Measurements from ENCODE around the gene SYNE4.
A peak's percentile ranks its signal among the peaks of the same experiment; 100 is the strongest.

Gene SYNE4

DNA sequence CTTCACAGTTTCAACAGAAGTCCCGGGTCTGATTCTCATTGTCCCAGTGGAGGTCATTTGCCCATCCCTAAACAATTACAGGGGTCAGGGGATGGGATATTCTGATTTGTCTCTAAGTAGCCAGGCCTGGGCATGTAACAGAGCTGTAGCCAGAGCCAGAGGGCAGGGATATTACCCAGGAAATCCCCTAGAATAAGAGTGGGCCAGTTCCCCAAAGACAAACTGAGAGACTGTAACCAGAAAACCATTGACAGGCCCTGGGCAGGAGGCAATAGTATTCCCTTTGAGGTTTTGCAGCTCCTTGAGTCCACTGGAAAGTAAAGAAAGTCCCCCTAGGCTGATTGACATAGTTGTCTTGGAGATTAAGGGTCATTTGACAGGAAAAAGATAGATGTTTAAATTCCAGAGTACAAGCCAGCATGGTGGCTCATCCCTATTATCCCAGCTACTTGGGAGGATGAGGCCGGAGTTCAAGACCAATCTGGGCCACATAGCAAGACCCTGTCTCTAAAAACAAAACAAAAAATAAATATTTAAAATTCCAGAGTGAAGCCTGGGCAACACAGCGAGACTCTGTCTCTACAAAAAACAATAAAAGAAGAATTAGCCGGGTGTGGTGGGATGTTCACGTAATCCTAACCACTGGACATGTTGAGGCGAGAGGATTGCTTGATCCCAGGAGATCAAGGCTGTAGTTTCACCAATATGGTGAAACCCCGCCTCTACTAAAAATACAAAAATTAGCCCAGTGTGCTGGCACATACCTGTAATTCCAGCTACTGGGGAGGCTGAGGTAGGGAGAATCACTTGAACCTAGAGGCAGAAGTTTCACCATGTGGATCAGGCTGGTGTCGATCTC lies 15.5 kb downstream of the SYNE4 start:
- no peak for TF ChIP-seq CREB1 (IDR thresholded peaks at IDR 0.05; ENCODE audit: low read depth)
- no peak for TF ChIP-seq TEAD4 (IDR thresholded peaks at IDR 0.05)
- TF ChIP-seq CEBPB (IDR thresholded peaks at IDR 0.05): no peak
- no peak for TF ChIP-seq FOXM1 (IDR thresholded peaks at IDR 0.05; ENCODE audit: borderline replicate concordance, low read depth)
- TF ChIP-seq, protein P1, sequence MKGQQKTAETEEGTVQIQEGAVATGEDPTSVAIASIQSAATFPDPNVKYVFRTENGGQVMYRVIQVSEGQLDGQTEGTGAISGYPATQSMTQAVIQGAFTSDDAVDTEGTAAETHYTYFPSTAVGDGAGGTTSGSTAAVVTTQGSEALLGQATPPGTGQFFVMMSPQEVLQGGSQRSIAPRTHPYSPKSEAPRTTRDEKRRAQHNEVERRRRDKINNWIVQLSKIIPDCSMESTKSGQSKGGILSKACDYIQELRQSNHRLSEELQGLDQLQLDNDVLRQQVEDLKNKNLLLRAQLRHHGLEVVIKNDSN (IDR thresholded peaks at IDR 0.05): no peak
- TF ChIP-seq NFIC (IDR thresholded peaks at IDR 0.05): no peak
- TF ChIP-seq, protein P2, sequence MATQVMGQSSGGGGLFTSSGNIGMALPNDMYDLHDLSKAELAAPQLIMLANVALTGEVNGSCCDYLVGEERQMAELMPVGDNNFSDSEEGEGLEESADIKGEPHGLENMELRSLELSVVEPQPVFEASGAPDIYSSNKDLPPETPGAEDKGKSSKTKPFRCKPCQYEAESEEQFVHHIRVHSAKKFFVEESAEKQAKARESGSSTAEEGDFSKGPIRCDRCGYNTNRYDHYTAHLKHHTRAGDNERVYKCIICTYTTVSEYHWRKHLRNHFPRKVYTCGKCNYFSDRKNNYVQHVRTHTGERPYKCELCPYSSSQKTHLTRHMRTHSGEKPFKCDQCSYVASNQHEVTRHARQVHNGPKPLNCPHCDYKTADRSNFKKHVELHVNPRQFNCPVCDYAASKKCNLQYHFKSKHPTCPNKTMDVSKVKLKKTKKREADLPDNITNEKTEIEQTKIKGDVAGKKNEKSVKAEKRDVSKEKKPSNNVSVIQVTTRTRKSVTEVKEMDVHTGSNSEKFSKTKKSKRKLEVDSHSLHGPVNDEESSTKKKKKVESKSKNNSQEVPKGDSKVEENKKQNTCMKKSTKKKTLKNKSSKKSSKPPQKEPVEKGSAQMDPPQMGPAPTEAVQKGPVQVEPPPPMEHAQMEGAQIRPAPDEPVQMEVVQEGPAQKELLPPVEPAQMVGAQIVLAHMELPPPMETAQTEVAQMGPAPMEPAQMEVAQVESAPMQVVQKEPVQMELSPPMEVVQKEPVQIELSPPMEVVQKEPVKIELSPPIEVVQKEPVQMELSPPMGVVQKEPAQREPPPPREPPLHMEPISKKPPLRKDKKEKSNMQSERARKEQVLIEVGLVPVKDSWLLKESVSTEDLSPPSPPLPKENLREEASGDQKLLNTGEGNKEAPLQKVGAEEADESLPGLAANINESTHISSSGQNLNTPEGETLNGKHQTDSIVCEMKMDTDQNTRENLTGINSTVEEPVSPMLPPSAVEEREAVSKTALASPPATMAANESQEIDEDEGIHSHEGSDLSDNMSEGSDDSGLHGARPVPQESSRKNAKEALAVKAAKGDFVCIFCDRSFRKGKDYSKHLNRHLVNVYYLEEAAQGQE (IDR thresholded peaks at IDR 0.05; ENCODE audit: low read depth): no peak
- no peak for TF ChIP-seq RAD21 (IDR thresholded peaks at IDR 0.05; ENCODE audit: low read depth)
- TF ChIP-seq ZBTB7A (IDR thresholded peaks at IDR 0.05; ENCODE audit: low read depth): no peak
- TF ChIP-seq EP300 (IDR thresholded peaks at IDR 0.05; ENCODE audit: borderline replicate concordance): no peak
- TF ChIP-seq TAF1 (IDR thresholded peaks at IDR 0.05; ENCODE audit: low read depth): no peak
- TF ChIP-seq EGR1 (IDR thresholded peaks at IDR 0.05): no peak
- no peak for TF ChIP-seq TCF12 (IDR thresholded peaks at IDR 0.05; ENCODE audit: low read depth)
- TF ChIP-seq YY1 (IDR thresholded peaks at IDR 0.05; ENCODE audit: low read depth): no peak
- TF ChIP-seq, protein P3, sequence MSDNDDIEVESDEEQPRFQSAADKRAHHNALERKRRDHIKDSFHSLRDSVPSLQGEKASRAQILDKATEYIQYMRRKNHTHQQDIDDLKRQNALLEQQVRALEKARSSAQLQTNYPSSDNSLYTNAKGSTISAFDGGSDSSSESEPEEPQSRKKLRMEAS (IDR thresholded peaks at IDR 0.05): no peak

DNA sequence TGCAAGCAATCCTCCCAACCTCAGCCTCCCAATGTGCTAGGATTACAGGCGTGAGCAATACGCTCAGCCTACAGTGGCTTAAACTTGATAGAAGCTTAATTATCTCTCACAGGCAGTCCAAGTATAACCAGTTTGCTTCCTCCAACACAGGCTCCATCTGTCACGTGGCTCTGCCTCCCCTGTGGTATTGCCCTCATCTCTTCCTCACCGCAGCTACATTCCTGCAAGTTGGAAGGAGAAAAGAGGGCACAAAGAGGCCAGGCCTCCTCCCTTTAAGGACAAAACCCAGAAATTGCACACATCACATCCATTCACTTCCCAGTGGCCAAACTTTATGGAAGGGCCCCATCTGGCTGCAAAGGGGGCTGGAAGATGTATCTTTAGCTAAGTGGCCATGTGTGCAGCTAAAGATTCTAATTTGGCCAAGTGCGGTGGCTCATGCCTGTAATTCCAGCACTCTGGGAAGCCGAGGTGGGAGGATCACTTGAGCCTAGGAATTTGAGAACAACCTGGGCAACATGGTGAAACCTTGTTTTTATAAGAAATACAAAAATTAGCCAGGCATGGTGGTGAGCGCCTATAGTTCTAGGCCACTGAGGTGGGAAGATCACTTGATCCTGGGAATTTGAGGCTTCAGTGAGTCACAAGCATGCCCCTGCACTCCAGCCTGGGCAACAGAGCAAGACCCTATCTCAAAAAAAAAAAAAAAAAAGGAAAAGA lies 16.7 kb downstream of the SYNE4 start:
- TF ChIP-seq RAD21 (IDR thresholded peaks at IDR 0.05; ENCODE audit: low read depth): no peak
- TF ChIP-seq, protein P2 (IDR thresholded peaks at IDR 0.05; ENCODE audit: low read depth): no peak
- TF ChIP-seq, protein P1 (IDR thresholded peaks at IDR 0.05): 0 out of 2 replicates have a peak, but pooled peaks have one; percentile 17
- no peak for TF ChIP-seq CEBPB (IDR thresholded peaks at IDR 0.05)

DNA sequence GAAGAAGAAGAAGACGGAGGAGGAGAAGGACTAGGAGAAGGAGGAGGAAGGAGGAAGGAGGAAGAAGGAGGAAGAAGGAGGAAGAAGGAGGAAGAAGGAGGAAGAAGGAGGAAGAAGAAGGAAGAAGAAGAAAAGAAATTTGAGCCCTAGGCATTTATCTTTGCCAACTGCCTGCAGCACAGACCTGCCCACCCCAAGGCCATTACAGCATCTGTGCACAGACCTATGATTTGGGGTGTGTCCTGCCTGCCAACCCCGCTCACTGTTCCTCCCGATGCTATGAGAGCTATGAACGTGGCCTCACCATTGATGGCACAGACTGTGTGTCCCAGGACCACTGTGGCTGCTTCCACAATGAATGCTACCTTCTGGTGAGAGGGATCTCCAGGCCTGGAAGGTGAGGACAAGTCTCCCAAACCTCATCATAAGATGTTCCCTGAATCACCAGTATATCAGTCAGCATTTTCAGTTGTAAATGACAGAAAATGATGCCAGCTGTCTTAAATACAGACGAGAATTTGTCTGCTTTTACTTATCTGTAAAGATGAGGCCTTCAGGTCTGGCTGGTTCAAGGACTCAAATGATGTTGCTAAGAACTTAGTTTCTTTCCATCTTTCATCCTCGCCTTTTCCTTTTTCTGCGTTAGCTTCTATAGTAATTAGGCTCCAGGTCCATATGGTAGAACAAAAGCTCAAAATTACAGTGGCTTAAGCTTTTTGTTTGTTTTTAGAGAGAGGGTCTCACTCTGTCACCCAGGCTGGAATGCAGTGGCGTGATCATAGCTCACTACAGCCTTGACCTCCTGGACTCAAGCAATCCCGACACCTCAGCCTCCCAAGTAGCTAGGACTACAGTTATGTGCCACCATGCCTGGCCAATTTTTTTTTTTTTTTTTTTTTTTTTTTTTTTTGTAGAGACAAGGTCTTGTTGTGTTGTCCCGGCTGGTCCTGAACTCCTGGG lies 17.6 kb downstream of the SYNE4 start:
- TF ChIP-seq, protein P2 (IDR thresholded peaks at IDR 0.05; ENCODE audit: low read depth): no peak
- TF ChIP-seq, protein P3 (IDR thresholded peaks at IDR 0.05): no peak
- no peak for TF ChIP-seq EP300 (IDR thresholded peaks at IDR 0.05; ENCODE audit: borderline replicate concordance)

DNA sequence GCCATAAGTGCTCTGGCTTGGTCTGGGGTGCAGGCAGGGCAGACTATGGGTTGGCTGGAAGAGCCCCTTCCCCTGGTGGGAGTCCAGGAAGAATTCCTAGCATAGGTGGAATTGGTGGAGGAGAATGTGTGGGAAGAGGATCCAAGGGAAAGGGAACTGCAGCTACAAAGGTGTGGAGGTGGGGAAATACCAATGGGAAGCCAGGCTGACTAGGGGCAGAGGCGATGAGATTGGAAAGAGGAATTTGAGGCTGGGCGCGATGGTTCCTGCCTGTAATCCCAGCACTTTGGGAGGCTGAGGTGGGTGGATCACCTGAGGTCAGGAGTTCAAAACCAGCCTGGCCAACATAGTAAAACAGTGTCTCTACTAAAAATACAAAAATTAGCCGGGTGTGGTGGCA lies 18.5 kb downstream of the SYNE4 start:
- TF ChIP-seq NFIC (IDR thresholded peaks at IDR 0.05) (no peak), TCF12 (IDR thresholded peaks at IDR 0.05; ENCODE audit: low read depth) (no peak)

All from Ishikawa (cell line).